ENCODE measurements around the gene NXPE3.

The NXPE3 gene

DNA sequence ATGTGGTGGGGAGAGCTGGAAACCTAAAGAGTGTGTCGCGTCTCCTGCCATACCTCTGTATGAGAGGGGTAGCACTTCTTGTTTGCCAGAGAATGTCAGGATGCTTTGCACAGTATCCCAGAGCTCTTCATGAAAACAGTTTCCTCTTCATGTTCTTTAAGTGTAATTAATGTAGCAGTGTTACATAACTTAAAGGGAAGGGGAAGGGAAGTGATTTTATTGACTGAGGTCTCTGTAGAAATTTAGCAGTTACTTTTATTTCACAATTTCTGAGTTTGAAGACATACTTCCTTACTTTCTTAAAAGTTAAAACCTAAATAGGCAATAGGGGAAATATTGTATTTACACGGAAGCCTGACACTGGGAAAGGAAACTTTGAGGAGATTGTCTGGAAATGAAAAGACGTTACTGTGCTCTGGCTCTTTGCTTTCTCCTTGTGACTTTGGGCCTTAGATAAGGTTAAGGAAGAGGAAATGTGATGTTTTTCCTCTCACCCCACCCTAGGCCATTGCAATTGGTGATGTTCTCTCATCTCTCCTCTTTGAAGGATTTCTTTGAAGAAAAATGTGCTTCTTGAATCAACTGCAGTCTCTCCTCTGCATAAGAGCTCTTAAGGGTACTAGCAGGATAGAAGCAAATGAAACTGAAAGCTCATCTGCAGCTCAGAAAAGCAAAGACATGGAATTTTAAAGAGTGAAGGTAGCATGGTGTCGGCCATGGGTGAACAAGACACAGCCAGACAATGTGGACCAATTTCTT is 6.0 kb downstream of the NXPE3 start:
- H3K4me3 ChIP-seq (ENCODE audit: low read length), result no peak overlapping the region
- TF ChIP-seq, protein P1, sequence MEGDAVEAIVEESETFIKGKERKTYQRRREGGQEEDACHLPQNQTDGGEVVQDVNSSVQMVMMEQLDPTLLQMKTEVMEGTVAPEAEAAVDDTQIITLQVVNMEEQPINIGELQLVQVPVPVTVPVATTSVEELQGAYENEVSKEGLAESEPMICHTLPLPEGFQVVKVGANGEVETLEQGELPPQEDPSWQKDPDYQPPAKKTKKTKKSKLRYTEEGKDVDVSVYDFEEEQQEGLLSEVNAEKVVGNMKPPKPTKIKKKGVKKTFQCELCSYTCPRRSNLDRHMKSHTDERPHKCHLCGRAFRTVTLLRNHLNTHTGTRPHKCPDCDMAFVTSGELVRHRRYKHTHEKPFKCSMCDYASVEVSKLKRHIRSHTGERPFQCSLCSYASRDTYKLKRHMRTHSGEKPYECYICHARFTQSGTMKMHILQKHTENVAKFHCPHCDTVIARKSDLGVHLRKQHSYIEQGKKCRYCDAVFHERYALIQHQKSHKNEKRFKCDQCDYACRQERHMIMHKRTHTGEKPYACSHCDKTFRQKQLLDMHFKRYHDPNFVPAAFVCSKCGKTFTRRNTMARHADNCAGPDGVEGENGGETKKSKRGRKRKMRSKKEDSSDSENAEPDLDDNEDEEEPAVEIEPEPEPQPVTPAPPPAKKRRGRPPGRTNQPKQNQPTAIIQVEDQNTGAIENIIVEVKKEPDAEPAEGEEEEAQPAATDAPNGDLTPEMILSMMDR (IDR thresholded peaks at IDR 0.05; ENCODE audit: insufficient read depth, low read depth, low read length, missing control alignments), result no peak
- DNase-seq (ENCODE audit: low read depth), result no peak

DNA sequence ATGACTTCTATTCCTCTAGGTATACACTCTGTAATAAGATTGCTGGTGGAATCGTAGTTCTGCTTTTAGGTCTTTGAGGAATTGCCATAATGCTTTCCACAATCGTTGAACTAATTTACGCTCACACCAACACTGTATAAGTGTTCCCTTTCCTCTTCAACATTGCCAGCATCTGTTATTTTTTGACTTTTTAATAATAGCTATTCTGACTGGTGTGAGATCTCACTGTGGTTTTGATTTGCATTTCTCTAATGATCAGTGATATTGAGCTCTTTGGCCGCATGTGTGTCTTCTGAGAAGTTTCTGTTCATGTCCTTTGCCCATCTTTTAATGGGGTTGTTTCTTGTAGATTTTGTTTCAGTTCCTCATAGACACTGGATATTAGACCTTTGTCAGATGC is 12.8 kb downstream of the NXPE3 start:
- DNase-seq (ENCODE audit: low read depth), result no peak
- H3K4me3 ChIP-seq (ENCODE audit: low read length), result no peak overlapping the region
- TF ChIP-seq, protein P1 (IDR thresholded peaks at IDR 0.05; ENCODE audit: insufficient read depth, low read depth, low read length, missing control alignments), result no peak

DNA sequence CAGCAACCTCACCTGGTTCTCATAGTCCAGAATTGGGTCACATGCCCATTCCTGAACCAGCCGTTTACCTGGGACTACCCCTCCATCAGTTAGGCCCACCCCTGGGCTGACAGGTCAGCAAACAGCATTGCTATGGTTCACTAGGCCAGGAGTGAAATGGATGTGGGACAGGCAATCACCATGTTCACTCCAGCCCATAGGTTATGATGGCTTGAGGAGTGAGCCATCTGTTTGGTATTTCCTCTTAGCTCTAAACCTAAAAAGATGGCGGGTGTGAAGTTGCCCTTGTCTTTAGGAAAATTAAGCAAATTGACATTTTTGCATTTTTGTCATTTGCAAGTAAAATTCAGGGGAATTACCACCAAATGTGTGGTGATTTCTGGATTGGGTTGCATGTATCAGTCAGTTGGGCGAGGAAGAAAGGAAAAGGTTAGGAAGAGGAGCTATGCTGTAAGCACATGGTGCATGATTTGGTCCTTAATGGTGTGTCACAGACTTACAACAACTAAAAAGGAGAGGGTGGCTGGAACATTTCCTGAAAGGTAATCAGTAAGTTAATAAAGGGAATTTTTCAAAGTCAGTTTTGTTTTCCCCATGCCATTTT is 17.2 kb downstream of the NXPE3 start:
- H3K4me3 ChIP-seq (ENCODE audit: low read length), result no peak overlapping the region
- peak; percentile 8 for DNase-seq (ENCODE audit: low read depth)
- TF ChIP-seq, protein P1 (IDR thresholded peaks at IDR 0.05; ENCODE audit: insufficient read depth, low read depth, low read length, missing control alignments), result no peak

DNA sequence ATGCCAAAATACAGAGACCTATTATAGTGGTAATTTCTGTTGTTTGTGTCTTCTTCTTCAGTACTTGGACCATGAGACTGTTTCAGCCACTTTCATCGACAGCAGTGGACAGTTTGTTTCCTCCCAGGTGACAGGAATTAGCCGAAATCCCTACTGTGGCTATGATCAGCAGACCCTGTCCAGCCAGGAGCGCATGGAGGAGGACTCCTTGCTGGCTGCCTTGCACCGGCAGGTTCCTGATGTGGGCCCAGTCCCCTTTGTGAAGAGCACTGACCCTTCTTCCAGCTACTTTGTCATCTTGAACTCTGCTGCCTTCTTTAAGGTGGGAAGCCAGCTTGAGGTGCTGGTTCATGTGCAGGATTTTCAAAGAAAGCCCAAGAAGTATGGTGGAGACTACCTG is 22.2 kb downstream of the NXPE3 start:
- H3K4me3 ChIP-seq (ENCODE audit: low read length), result no peak overlapping the region
- DNase-seq (ENCODE audit: low read depth), result no peak
- TF ChIP-seq, protein P1 (IDR thresholded peaks at IDR 0.05; ENCODE audit: insufficient read depth, low read depth, low read length, missing control alignments), result no peak

DNA sequence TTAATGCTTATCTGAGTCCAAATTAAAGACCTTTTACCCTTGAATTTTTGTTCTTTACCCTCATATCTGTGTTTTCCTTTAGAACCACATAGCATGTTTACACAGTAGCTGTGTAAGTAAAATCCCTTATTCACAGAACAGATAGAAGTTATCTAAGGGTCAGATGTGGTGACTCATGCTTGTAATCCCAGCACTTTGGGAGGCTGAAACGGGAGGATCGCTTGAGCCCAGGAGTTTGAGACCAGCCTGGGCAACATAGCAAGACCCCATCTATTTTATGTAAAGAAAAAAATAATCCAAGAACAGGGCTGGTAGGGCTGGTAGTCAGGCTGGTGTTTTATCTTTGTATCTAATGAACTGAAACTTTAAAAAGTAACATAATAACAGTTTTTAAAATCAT is 23.2 kb downstream of the NXPE3 start:
- no peak overlapping the region for H3K4me3 ChIP-seq (ENCODE audit: low read length)
- DNase-seq (ENCODE audit: low read depth), result no peak
- TF ChIP-seq, protein P1 (IDR thresholded peaks at IDR 0.05; ENCODE audit: insufficient read depth, low read depth, low read length, missing control alignments), result no peak

DNA sequence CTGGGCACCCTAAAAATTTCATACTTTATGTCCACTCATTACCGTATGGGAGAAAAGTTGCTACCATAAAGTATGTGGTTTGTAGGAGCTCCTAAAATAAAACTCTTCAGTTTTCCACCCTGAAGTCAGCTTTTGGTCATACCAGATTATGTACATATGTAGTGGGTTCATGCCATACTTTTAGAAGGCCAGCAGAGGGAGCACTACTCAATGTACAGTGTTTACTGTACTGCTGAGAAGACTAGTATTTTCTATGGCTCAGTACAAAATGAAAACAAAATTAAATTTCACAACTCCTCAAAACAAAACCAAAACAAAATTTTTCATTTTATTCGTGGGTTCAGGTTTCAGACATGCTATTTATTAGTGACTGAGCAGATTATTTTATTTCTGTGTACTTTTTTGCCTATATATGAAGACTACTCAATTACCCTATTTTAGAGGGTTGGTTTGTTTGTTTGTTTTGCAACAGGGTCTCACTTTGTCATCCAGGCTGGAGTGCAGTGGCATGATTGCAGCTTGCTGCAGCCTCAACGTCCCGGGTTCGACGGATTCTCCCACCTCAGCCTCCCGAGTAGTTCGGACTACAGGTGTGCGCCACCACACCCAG is 24.3 kb downstream of the NXPE3 start:
- TF ChIP-seq, protein P1 (IDR thresholded peaks at IDR 0.05; ENCODE audit: insufficient read depth, low read depth, low read length, missing control alignments), result peak; percentile 86
- H3K4me3 ChIP-seq (ENCODE audit: low read length), result no peak overlapping the region
- peak; percentile 82 for DNase-seq (ENCODE audit: low read depth)

All from epithelial cell of esophagus (primary cell).